Measurements from ENCODE around the gene TNFRSF8. TPM values are rescaled to one million over a fixed set of nuclear protein-coding genes. Genes with fewer than 3 reads are reported as not detected.
A peak's percentile ranks its signal among the peaks of the same experiment; 100 is the strongest.

Gene TNFRSF8
- total RNA-seq, 1 donor from 2014 or later: 33.2 TPM

GRCh38 chr1:12059722-12060464, 3.2 kb upstream of the TNFRSF8 start:
- Mint-ChIP-seq H3K9me3 (peaks cover 4% of the 10 kb centered on the region), H3K27me3 (peaks cover 4% of the 10 kb centered on the region), H3K36me3 (ENCODE audit: low read depth) (peaks cover 9% of the 10 kb centered on the region), H3K27ac (peak overlapping the region; percentile 39), H3K4me3 (peak overlapping the region; percentile 35), H3K4me1 (peaks cover 60% of the 10 kb centered on the region)
- peak; percentile 68 for DNase-seq
- intact Hi-C loops (cut with micrococcal nuclease): loop anchor here (5.0 to 10.0 kb wide), 2 partner anchors 55 to 153 kb away; no protein-coding TSS in a partner anchor

DNA sequence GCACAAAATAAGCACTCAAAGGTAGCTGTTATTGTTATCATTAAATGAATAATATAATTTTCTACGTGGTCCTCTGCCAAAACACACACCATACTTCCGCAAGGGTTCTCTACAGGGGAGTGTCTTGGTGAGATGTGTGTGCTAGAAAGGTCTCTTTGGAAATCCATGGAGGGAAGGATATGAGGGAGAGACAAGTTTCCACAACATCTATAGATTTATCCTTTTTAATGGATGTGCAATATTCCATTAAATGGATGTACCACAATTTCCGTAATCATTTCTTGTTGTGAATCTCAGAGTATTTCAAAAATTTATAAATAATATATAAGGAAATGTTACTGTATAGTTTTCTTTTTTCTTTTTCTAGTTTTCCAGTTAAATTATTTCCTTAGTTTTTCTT, 2.6 kb upstream of the TNFRSF8 start:
- no peak overlapping the region for H3K4me3 Mint-ChIP-seq
- DNase-seq: no peak
- intact Hi-C loops (cut with micrococcal nuclease): loop anchor here (5.0 to 10.0 kb wide), 2 partner anchors 54 to 153 kb away; no protein-coding TSS in a partner anchor

DNA sequence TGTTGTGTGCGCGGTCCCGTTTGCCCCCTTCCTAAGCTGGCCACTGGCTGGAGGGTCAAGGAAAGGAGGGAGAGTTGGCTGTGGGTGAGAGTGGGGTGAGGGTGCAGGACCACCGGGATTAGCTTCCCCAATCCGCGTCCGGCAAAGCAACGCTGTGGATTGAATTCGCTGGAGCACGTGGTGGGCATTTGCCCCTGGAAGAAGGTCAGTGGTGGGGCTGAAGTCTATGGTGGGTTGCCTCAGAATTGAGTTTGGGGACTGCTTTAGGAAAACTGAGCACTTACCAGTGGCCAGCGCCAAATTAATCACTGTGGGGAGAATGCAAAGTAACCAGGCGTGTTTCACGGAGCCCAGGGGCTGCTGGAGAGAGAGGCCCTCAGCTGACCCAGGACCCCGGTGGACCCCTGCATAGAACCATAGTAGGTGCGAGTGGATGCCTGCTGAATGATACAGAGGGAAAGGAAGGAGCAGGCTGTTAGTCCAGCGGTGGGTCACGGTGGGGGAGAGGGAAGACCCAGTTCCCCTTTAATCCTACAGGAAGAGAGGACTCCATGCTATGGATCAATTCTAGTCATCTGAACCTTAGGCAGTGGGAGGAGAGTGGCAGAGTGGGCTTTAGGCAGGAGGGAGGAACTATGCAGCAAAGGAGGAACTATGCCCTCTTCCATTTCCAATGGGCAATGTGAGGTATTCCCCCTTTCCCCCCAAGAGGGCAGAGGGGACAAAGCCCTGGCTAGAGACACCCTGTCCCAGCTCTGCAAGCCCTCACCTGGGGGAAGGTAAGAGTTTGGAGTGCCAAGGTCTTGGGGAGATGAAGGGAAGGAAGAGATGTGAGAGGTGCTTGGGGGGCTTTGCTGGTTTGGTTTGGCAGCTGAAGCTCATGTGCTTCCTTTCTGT, 1.2 kb downstream of the TNFRSF8 start:
- Mint-ChIP-seq H3K36me3 (ENCODE audit: low read depth) (peaks cover 17% of the 10 kb centered on the region), H3K4me3 (peak overlapping the region; percentile 87), H3K27me3 (peaks cover 4% of the 10 kb centered on the region), H3K9me3 (peaks cover 4% of the 10 kb centered on the region), H3K27ac (peak overlapping the region; percentile 50), H3K4me1 (peaks cover 61% of the 10 kb centered on the region)
- no peak for DNase-seq
- intact Hi-C loops (cut with micrococcal nuclease): loop anchor here (5.0 to 10.0 kb wide), 2 partner anchors 50 to 157 kb away; no protein-coding TSS in a partner anchor

More for the DNA sequence above, 2.6 kb upstream of the TNFRSF8 start:
- Mint-ChIP-seq H3K4me1 (peaks cover 59% of the 10 kb centered on the region), H3K36me3 (ENCODE audit: low read depth) (peaks cover 9% of the 10 kb centered on the region), H3K27ac (no peak overlapping the region), H3K27me3 (peaks cover 4% of the 10 kb centered on the region), H3K9me3 (peaks cover 4% of the 10 kb centered on the region)

DNA sequence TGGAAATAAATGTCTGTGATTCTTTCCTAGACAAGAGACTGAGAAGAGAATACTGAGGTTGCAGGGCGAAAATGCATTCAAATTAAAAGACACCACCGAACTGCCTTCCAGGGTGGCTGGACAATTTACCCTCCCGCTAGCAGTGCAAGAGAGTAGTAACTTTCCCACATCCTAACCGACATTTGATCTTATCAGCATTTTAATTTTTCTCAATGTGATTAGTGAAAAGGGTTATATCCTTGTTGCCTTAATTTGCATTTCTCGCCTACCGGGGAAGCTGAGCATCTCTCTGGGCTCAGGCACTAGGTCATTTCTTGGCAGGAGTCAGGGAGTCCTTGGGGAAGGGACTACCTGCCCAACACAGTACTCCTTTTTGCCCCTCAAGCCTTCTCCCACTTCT, 2.8 kb downstream of the TNFRSF8 start:
- DNase-seq: peak; percentile 75
- intact Hi-C loops (cut with micrococcal nuclease): loop anchor here (5.0 to 10.0 kb wide), 3 partner anchors 49 to 551 kb away; partner anchors contain the start of gene DHRS3
- H3K4me3 Mint-ChIP-seq: peak overlapping the region; percentile 78

DNA sequence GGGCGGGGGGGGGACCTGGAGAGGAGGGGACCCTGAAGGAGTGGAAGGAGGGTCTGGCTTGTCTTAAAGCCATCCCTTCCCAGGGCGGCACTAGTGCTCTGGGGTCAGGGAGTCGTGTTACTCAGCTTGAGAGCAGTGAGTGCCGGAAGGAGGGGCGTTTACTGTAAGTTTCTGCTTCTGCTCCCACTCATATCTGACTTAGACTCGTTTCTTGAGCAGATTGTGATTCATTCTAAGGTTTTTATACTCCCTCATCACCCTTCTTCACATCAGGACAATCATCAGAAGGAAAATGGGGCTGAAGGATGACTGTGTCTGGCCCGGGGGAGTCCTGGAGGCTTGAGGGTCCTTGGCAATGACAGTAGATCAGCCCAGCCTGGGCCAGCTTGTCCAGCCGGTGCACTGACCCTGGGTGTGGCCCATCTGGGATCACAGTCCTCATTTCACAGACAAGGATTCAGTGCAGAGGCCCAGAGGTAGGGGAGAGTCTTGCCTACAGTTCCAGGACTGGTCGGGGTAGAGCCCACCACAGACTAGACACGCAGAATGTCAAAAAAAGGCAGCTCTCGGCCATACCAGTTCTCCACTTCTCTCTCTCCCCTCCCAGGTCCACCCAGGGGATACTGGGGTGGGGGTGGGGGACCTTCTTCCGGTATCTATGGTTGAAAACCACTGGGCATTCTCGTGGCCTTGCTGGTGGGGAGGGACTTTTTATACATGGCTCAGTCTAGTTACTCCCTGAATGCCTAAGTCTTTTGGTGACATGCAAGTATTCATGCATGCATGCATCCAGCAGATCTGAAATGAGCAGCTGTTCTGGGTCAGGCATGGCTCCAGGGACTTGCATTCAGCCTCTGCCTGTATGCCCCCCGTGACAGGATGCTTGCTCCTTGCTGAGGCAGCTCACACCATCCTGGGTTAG, 5.1 kb downstream of the TNFRSF8 start:
- H3K27me3 Mint-ChIP-seq: peaks cover 4% of the 10 kb centered on the region
- peak overlapping the region; percentile 71 for H3K4me3 Mint-ChIP-seq
- peaks cover 36% of the 10 kb centered on the region for H3K36me3 Mint-ChIP-seq (ENCODE audit: low read depth)
- H3K9me3 Mint-ChIP-seq: no peaks in the 10 kb centered on the region
- peak; percentile 81 for DNase-seq
- intact Hi-C loops (cut with micrococcal nuclease): loop anchor here (1.0 to 10.0 kb wide), 9 partner anchors 11 to 549 kb away; partner anchors contain the start of genes DHRS3 and MIIP
- peaks cover 55% of the 10 kb centered on the region for H3K4me1 Mint-ChIP-seq
- H3K27ac Mint-ChIP-seq: peak overlapping the region; percentile 94

More for the DNA sequence above, 2.8 kb downstream of the TNFRSF8 start:
- H3K27ac Mint-ChIP-seq: peak overlapping the region; percentile 85
- peaks cover 4% of the 10 kb centered on the region for H3K27me3 Mint-ChIP-seq
- peaks cover 30% of the 10 kb centered on the region for H3K36me3 Mint-ChIP-seq (ENCODE audit: low read depth)
- H3K9me3 Mint-ChIP-seq: peaks cover 4% of the 10 kb centered on the region
- peaks cover 67% of the 10 kb centered on the region for H3K4me1 Mint-ChIP-seq

DNA sequence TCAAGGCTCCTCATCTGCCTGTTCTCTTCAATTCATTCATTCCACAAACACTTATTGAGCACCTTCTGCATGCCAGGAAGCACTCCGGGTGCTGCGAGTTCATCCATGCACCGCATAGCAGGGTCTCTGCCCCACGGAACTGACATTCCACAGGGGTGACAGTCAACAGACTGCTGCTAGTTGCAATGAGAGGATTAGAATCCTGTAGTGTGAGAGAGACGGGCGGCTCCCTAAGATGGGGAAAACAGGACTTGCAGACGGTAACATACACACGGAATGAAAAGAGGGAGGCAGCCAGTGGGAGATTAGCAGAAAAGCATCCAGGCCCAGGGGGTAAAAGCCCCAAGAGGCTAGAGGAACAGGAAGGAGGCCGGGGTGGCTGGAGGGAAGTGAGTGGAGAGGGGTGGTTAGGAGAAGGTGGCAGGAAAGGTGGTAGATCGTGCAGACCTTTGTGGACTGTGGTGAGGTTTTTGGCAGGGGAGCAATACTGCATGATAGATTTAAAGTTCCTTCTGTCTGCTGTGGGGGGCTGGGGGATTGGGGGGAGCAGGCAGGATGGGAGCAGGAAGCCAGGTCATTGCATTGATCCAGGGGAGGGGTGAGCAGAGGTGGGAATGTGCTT, 6.6 kb downstream of the TNFRSF8 start:
- intact Hi-C loops (cut with micrococcal nuclease): loop anchor here (2.0 to 10.0 kb wide), 5 partner anchors 19 to 548 kb away; partner anchors contain the start of genes DHRS3 and MIIP
- Mint-ChIP-seq H3K27me3 (no peaks in the 10 kb centered on the region), H3K4me1 (peaks cover 44% of the 10 kb centered on the region), H3K27ac (peak overlapping the region; percentile 78), H3K9me3 (no peaks in the 10 kb centered on the region), H3K4me3 (peak overlapping the region; percentile 72), H3K36me3 (ENCODE audit: low read depth) (peaks cover 34% of the 10 kb centered on the region)
- peak; percentile 69 for DNase-seq

DNA sequence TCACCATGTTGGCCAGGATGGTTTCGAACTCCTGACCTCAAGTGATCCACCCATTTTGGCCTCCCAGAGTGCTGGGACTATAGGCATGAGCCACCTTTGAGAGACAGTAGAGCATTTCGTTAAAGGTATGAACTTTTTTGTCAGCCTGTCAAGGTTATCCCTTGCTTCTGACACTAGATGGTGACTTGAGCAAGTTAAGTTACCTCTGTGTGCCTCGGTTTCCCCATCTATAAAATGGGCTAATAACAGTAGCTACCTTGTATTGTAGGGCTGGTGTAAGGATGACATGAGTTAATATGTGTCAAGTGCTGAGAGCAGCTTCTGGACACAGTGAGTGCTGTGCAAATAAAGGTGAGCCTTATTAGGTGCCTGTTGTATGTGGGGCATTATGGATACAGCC, 8.8 kb downstream of the TNFRSF8 start:
- no peak for DNase-seq
- Mint-ChIP-seq H3K4me1 (peaks cover 38% of the 10 kb centered on the region), H3K4me3 (no peak overlapping the region), H3K36me3 (ENCODE audit: low read depth) (peaks cover 36% of the 10 kb centered on the region), H3K9me3 (no peaks in the 10 kb centered on the region), H3K27ac (no peak overlapping the region), H3K27me3 (no peaks in the 10 kb centered on the region)
- intact Hi-C loops (cut with micrococcal nuclease): no loop called here

- intact Hi-C loops (cut with micrococcal nuclease): no loop called here
- Mint-ChIP-seq H3K36me3 (ENCODE audit: low read depth) (peaks cover 39% of the 10 kb centered on the region), H3K4me3 (no peak overlapping the region), H3K27ac (no peak overlapping the region), H3K27me3 (no peaks in the 10 kb centered on the region), H3K9me3 (no peaks in the 10 kb centered on the region), H3K4me1 (peaks cover 36% of the 10 kb centered on the region)
- no peak for DNase-seq
These were observed 9.6 kb downstream of the TNFRSF8 start for GRCh38 chr1:12072741-12073140.

GRCh38 chr1:12073796-12074195, 10.7 kb downstream of the TNFRSF8 start:
- Mint-ChIP-seq H3K4me1 (peaks cover 31% of the 10 kb centered on the region), H3K36me3 (ENCODE audit: low read depth) (peaks cover 41% of the 10 kb centered on the region), H3K27me3 (no peaks in the 10 kb centered on the region), H3K9me3 (no peaks in the 10 kb centered on the region), H3K4me3 (no peak overlapping the region), H3K27ac (no peak overlapping the region)
- intact Hi-C loops (cut with micrococcal nuclease): no loop called here
- DNase-seq: no peak

GRCh38 chr1:12075195-12076114, 12.4 kb downstream of the TNFRSF8 start:
- H3K4me3 Mint-ChIP-seq: no peak overlapping the region
- no peaks in the 10 kb centered on the region for H3K27me3 Mint-ChIP-seq
- H3K36me3 Mint-ChIP-seq (ENCODE audit: low read depth): peaks cover 31% of the 10 kb centered on the region
- intact Hi-C loops (cut with micrococcal nuclease): loop anchor here (5.0 kb wide), 1 partner anchor 73 kb away; no protein-coding TSS in a partner anchor
- no peaks in the 10 kb centered on the region for H3K9me3 Mint-ChIP-seq
- peaks cover 27% of the 10 kb centered on the region for H3K4me1 Mint-ChIP-seq
- H3K27ac Mint-ChIP-seq: no peak overlapping the region
- DNase-seq: no peak

DNA sequence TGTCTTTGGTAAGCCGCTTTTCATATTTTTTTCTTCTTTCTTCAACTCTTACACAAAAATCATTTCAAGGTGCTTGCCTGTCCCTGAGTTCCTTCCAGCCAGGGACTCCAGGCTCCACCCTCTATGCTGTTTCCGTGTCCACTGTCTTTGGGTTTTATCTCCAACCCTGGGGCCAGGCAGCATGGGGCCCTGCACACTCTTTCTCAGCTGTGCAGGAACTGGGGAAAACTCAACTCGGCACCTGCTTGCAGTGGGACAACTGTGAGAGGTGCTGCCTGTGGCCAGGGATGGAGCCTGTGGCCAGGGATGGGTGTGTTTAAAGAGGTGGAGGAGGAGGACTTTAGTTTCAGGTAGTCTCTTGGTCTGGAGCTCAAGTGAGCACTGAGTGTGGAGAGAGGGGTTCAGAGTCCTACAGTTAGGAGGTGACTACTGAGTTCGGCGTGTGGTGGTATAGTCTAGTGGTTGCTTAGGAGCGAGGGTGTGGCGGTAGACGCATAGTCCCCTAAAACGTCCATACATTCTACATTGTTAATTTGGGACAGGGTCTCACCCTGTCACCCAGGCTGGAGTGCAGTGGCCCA, 13.4 kb downstream of the TNFRSF8 start:
- Mint-ChIP-seq H3K4me1 (peaks cover 26% of the 10 kb centered on the region), H3K4me3 (no peak overlapping the region), H3K36me3 (ENCODE audit: low read depth) (peaks cover 28% of the 10 kb centered on the region), H3K27ac (no peak overlapping the region), H3K9me3 (no peaks in the 10 kb centered on the region), H3K27me3 (no peaks in the 10 kb centered on the region)
- no peak for DNase-seq
- intact Hi-C loops (cut with micrococcal nuclease): loop anchor here (5.0 kb wide), 1 partner anchor 74 kb away; no protein-coding TSS in a partner anchor

All from activated CD4-positive, alpha-beta T cell treated with anti-CD3 and anti-CD28 coated beads, Interleukin-2, amount 10 ng/mL, durations not matched to agents 24 days and 14 days (primary cell).